ENCODE results near the gene OR10P1. TPM values are rescaled to one million over a fixed set of nuclear protein-coding genes. Genes with fewer than 3 reads are reported as not detected.

The OR10P1 gene
- total RNA-seq, 1 experiment from 2014 or later, result not detected

DNA sequence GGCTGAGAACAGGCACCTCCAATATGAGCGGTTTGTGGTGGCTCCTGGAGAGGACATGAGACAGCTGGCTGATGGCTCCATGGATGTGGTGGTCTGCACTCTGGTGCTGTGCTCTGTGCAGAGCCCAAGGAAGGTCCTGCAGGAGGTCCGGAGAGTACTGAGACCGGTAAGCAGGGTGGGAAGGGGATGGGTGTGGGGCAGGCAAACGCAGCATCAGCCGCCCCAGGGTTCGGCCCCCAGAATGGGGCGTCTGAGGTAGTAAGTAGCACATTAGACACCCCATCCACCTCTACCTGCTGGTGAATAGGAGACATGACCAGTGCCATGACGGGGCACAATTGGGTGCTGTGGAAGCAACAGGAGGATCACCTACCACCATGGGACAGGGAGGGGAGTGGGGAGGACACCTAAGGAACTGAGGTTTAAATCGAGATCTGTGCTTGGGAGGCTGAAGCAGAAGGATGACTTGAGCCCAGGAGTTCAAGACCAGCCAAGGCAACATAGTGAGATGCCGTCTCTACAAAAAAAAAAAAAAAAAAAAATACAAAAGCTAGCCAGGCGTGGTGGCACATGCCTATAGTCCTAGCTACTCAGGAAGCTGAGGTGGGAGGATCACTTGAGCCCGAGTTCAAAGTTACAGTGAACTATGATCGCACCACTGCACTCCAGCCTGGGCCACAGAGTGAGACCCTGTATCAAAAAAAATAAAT is 45.5 kb downstream of the OR10P1 start:
- no peak for DNase-seq (ENCODE audit: low read depth in 1 of 2, low spot score in 2 of 2)
- no peak overlapping the region for H3K4me3 ChIP-seq
- H3K27ac ChIP-seq, result no peak overlapping the region
- H3K4me1 ChIP-seq (replicated peaks), result no peaks in the 10 kb centered on the region
- no peaks in the 10 kb centered on the region for H3K36me3 ChIP-seq
- H3K27me3 ChIP-seq (replicated peaks), result peaks cover 9% of the 10 kb centered on the region; the same call in 1 of the 2 replicates
- no peaks in the 10 kb centered on the region for H3K9me3 ChIP-seq (replicated peaks)

DNA sequence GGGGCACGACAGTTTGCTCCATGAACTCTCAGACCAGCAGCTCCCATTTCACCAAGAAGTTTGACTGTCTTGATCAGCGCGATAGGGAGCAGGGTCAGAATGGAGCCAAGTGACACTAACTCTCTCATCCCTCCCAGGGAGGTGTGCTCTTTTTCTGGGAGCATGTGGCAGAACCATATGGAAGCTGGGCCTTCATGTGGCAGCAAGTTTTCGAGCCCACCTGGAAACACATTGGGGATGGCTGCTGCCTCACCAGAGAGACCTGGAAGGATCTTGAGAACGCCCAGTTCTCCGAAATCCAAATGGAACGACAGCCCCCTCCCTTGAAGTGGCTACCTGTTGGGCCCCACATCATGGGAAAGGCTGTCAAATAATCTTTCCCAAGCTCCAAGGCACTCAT is 47.0 kb downstream of the OR10P1 start:
- Histone ChIP-seq H3K4me1 (replicated peaks) (no peaks in the 10 kb centered on the region), H3K4me3 (no peak overlapping the region), H3K9me3 (replicated peaks) (no peaks in the 10 kb centered on the region), H3K27ac (no peak overlapping the region), H3K36me3 (no peaks in the 10 kb centered on the region), H3K27me3 (replicated peaks) (peaks cover 9% of the 10 kb centered on the region; the same call in 1 of the 2 replicates)
- no peak for DNase-seq (ENCODE audit: low read depth in 1 of 2, low spot score in 2 of 2)

DNA sequence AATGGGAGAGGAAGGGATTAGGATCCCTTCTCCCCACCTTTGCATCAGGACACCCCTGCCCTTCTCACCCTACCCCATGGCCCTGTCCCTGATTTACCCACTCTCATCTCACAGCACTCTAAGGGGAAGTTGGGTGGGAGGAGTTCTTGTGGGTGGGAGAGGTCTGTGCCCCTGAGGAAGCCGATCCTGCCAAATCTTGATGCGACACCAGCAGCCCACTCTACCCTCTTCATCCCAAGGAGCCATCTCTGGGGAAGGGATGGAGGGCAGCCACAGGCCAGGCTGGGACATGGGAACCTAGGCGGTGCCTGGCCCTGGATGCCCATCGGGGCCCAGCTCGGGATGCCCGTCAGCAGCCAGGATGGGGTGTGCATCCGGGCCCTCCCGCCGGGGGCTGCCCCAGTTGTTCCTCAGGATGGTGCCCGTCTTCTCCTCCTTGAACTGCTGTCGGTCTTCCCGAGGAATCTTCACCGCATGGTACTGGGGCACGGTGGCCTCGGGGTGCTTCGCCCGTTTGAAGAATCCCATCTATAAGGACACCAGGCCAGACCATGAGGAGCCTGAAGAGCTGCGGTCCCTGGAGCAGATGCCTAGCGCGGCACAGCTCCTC is 48.2 kb downstream of the OR10P1 start:
- H3K27ac ChIP-seq, result no peak overlapping the region
- H3K9me3 ChIP-seq (replicated peaks), result no peaks in the 10 kb centered on the region
- H3K27me3 ChIP-seq (replicated peaks), result peaks cover 9% of the 10 kb centered on the region; the same call in 1 of the 2 replicates
- no peak for DNase-seq (ENCODE audit: low read depth in 1 of 2, low spot score in 2 of 2)
- no peak overlapping the region for H3K4me3 ChIP-seq
- no peaks in the 10 kb centered on the region for H3K4me1 ChIP-seq (replicated peaks)
- no peaks in the 10 kb centered on the region for H3K36me3 ChIP-seq

GRCh38 chr12:55685671-55686070 is 49.0 kb downstream of the OR10P1 start:
- Histone ChIP-seq H3K9me3 (replicated peaks) (no peaks in the 10 kb centered on the region), H3K36me3 (no peaks in the 10 kb centered on the region), H3K27ac (no peak overlapping the region), H3K27me3 (replicated peaks) (peaks cover 9% of the 10 kb centered on the region; the same call in 1 of the 2 replicates), H3K4me3 (no peak overlapping the region), H3K4me1 (replicated peaks) (no peaks in the 10 kb centered on the region)
- no peak for DNase-seq (ENCODE audit: low read depth in 1 of 2, low spot score in 2 of 2)

DNA sequence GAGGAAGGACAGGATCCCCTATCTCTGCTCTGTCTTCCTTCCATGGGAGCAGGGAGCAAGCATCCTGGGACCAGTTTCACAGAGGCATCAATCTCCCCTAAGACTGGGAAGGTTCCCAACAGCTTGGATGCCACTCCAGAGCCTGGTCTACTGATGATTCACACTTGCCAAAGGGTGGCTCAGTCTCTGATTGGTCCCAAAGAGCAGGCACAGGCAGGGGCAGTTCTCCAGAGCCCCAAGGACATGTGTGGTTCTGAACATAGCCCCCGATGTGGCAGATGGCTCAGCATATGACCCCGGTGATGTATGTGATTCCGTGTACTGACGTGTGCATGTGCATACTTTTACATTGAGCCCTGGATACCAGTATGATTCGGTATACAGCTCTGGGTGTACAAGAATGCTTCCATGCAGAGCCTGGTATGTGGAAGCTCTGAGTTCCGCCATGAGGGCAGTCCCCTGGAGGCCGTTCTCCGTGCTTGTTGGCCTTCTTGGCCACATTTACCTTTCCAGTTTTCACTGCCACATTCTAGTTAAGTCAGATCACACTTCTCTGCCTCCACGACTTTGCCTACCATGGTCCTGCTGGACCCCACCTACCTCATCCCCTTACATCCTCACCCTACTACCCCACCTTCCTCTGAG is 49.8 kb downstream of the OR10P1 start:
- DNase-seq (ENCODE audit: low read depth in 1 of 2, low spot score in 2 of 2), result no peak
- Histone ChIP-seq H3K9me3 (replicated peaks) (no peaks in the 10 kb centered on the region), H3K4me3 (no peak overlapping the region), H3K4me1 (replicated peaks) (no peaks in the 10 kb centered on the region), H3K27ac (no peak overlapping the region), H3K27me3 (replicated peaks) (peaks cover 9% of the 10 kb centered on the region; the same call in 1 of the 2 replicates), H3K36me3 (no peaks in the 10 kb centered on the region)

Other genes with a start within 250 kb of the OR10P1 start
- gene OR6C65, start 236.4 kb upstream of the OR10P1 start, total RNA-seq (2014; rRNA removed; shearing (Covaris generic)), result not detected in 2 replicates
- gene OR6C76, start 210.6 kb upstream of the OR10P1 start, total RNA-seq (2014; rRNA removed; shearing (Covaris generic)), result not detected in 2 replicates
- not detected in 2 replicates for gene OR6C2, start 192.8 kb upstream of the OR10P1 start, total RNA-seq (2014; rRNA removed; shearing (Covaris generic))
- gene OR6C70, start 166.8 kb upstream of the OR10P1 start, total RNA-seq (2014; rRNA removed; shearing (Covaris generic)), result not detected in 2 replicates
- gene OR6C68, start 144.5 kb upstream of the OR10P1 start, total RNA-seq (2014; rRNA removed; shearing (Covaris generic)), result not detected in 2 replicates
- not detected in 2 replicates for gene OR6C4, start 87.3 kb upstream of the OR10P1 start, total RNA-seq (2014; rRNA removed; shearing (Covaris generic))
- not detected in 2 replicates for gene OR2AP1, start 64.4 kb upstream of the OR10P1 start, total RNA-seq (2014; rRNA removed; shearing (Covaris generic))
- gene ITGA7, start 71.0 kb downstream of the OR10P1 start, total RNA-seq (2014; rRNA removed; shearing (Covaris generic)), result 0.24 TPM in 1 of 2 replicates, not detected in the other
- gene BLOC1S1, start 79.2 kb downstream of the OR10P1 start, total RNA-seq (2014; rRNA removed; shearing (Covaris generic)), result 82.0 and 91.9 TPM in 2 replicates
- 0.22 and 1.9 TPM in 2 replicates for gene RDH5, start 83.5 kb downstream of the OR10P1 start, total RNA-seq (2014; rRNA removed; shearing (Covaris generic))
- 1,021 and 1,450 TPM in 2 replicates for gene CD63, start 92.1 kb downstream of the OR10P1 start, total RNA-seq (2014; rRNA removed; shearing (Covaris generic))
- gene GDF11, start 106.2 kb downstream of the OR10P1 start, total RNA-seq (2014; rRNA removed; shearing (Covaris generic)), result 1.7 and 2.7 TPM in 2 replicates
- gene SARNP, start 180.8 kb downstream of the OR10P1 start, total RNA-seq (2014; rRNA removed; shearing (Covaris generic)), result 124 and 208 TPM in 2 replicates
- gene ORMDL2, start 181.1 kb downstream of the OR10P1 start, total RNA-seq (2014; rRNA removed; shearing (Covaris generic)), result 15.4 and 15.7 TPM in 2 replicates
- gene DNAJC14, start 192.7 kb downstream of the OR10P1 start, total RNA-seq (2014; rRNA removed; shearing (Covaris generic)), result 41.6 and 58.1 TPM in 2 replicates
- gene MMP19, start 206.0 kb downstream of the OR10P1 start, total RNA-seq (2014; rRNA removed; shearing (Covaris generic)), result 9.8 and 14.5 TPM in 2 replicates